Effector memory CD4-positive, alpha-beta T cell (primary cell): ENCODE data around the gene LIN28B.
"Not testable (repeated sequence)": the region's sequence is repeated elsewhere in the genome, so short reads cannot be mapped to it uniquely, and the experiment has no call there.

Source experiments
- DNase-seq, 3 donors: peaks; one replicate each; pipeline ENCODE4 v3.0.0-alpha.2; 2020
- H3K27ac ChIP-seq: 2 replicates; pipeline ENCODE4 v1.7.0; 2013; ENCODE audit warnings: mild to moderate bottlenecking, low read length, moderate library complexity; ENCODE audit not compliant: insufficient read depth, poor library complexity, severe bottlenecking
- H3K27me3 ChIP-seq: replicated peaks from 2 replicates; pipeline ENCODE4 v1.7.0; 2013; ENCODE audit warnings: mild to moderate bottlenecking, low read length; ENCODE audit not compliant: insufficient read depth, control insufficient read depth, poor library complexity, severe bottlenecking
- H3K36me3 ChIP-seq: 2 replicates; pipeline ENCODE4 v1.7.0; 2013; ENCODE audit warnings: mild to moderate bottlenecking, low read length, moderate library complexity; ENCODE audit not compliant: control insufficient read depth, insufficient read depth
- H3K4me1 ChIP-seq: 2 replicates; pipeline ENCODE4 v1.7.0; 2013; ENCODE audit warnings: low read length, mild to moderate bottlenecking; ENCODE audit not compliant: control insufficient read depth, insufficient read depth, poor library complexity, severe bottlenecking
- H3K4me3 ChIP-seq: 2 replicates; pipeline ENCODE4 v1.7.0; 2013; ENCODE audit warnings: low read length, low read depth, mild to moderate bottlenecking; ENCODE audit not compliant: insufficient read depth, poor library complexity, severe bottlenecking
- H3K9me3 ChIP-seq: 2 replicates; pipeline ENCODE4 v1.7.0; 2013; ENCODE audit warnings: mild to moderate bottlenecking, low read length, moderate library complexity; ENCODE audit not compliant: control insufficient read depth

LIN28B gene

DNA sequence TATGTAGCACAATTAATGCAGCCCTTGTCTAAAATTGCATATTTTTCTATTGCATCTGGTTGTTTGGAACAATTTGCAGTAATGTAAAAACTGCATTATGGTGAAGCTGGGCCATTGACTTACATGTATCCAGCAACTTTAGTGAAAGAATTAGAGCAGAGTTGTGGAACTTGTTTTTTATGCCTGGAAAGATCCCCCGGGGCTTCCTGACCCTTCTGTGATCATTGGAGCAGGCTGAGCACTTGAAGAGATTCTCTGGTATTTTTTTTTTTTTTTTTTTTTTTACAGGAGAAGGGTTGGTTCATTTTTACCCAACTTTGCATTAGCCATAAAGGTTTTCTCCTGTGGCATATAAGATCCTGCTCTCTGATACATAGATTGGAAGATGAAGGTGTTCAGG is 45.0 kb downstream of the LIN28B start:
- no peaks in the 10 kb centered on the region for H3K27me3 ChIP-seq
- H3K4me1 ChIP-seq = no peaks in the 10 kb centered on the region
- H3K27ac ChIP-seq = no peak overlapping the region
- no peaks in the 10 kb centered on the region for H3K9me3 ChIP-seq
- no peak overlapping the region for H3K4me3 ChIP-seq
- no peak for DNase-seq
- H3K36me3 ChIP-seq = no peaks in the 10 kb centered on the region

DNA sequence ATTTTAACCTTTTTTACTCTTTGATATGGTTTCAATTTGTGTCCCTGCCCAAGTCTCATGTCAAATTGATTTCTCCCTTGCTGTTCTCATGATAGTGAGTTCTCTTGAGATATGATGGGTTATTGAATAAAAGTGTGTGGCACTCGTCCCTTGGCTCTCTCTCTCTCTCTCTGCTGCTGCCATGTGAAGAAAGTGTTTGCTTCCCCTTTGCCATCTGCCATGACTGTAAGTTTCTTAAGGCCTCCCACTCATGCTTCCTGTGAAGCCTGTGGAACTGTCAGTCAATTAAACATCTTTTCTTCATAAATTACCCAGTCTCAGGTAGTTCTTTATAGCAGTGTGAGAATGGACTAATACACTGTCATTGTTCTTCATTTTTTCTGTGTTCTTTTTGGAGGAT is 48.5 kb downstream of the LIN28B start:
- Histone ChIP-seq H3K4me3 (no peak overlapping the region), H3K27me3 (no peaks in the 10 kb centered on the region), H3K4me1 (no peaks in the 10 kb centered on the region), H3K36me3 (no peaks in the 10 kb centered on the region), H3K27ac (no peak overlapping the region), H3K9me3 (no peaks in the 10 kb centered on the region)
- DNase-seq = no peak

DNA sequence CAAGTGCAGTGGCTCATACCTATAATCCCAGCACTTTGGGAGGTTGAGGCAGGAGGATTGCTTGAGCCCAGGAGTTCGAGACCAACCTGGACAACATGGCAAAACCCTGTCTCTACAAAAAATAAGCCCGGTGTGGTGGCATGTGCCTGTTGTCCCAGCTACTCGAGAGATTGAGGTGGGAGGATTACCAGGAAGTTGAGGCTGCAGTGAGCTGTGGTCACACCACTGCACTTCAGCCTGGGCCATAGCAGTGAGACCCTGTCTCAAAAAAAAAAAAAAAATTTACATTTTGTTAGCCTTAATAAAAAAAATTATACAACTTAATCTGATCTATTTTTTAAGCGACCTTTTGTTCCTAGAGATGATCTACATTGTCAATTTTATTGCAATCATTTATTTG is 56.6 kb downstream of the LIN28B start:
- not testable (repeated sequence) for H3K4me3 ChIP-seq, H3K27ac ChIP-seq, H3K36me3 ChIP-seq, H3K4me1 ChIP-seq, DNase-seq, H3K9me3 ChIP-seq, H3K27me3 ChIP-seq

- no peaks in the 10 kb centered on the region for H3K9me3 ChIP-seq
- H3K4me1 ChIP-seq = no peaks in the 10 kb centered on the region
- H3K27me3 ChIP-seq = no peaks in the 10 kb centered on the region
- no peak for DNase-seq
- no peak overlapping the region for H3K27ac ChIP-seq
- no peak overlapping the region for H3K4me3 ChIP-seq
- no peaks in the 10 kb centered on the region for H3K36me3 ChIP-seq
These were observed 57.5 kb downstream of the LIN28B start for GRCh38 chr6:105014448-105014847.

- Histone ChIP-seq H3K9me3 (no peaks in the 10 kb centered on the region), H3K27ac (no peak overlapping the region), H3K27me3 (no peaks in the 10 kb centered on the region), H3K4me1 (no peaks in the 10 kb centered on the region), H3K36me3 (no peaks in the 10 kb centered on the region), H3K4me3 (no peak overlapping the region)
- no peak for DNase-seq
These were observed 58.0 kb downstream of the LIN28B start for GRCh38 chr6:105014954-105015353.

DNA sequence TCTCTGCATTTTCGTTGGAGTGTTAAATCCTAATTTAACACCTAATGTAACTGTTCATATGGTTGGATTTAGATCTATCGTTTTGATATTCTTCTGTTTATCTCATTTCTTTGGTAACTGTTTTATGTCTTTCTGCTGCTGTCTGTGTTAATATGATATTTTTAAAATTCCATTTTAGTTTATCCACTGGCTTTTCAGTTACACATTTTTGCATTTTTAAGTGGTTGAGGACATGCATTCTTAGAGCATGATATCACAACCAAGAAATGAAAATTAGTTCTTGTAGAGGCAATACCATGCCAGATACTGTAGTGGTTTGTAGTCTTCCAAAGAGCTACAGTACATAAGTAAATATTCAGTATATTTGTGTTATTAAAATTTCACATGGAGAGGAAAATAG is 58.6 kb downstream of the LIN28B start:
- Histone ChIP-seq H3K27ac (no peak overlapping the region), H3K9me3 (no peaks in the 10 kb centered on the region), H3K27me3 (no peaks in the 10 kb centered on the region), H3K36me3 (no peaks in the 10 kb centered on the region), H3K4me3 (no peak overlapping the region), H3K4me1 (no peaks in the 10 kb centered on the region)
- no peak for DNase-seq

DNA sequence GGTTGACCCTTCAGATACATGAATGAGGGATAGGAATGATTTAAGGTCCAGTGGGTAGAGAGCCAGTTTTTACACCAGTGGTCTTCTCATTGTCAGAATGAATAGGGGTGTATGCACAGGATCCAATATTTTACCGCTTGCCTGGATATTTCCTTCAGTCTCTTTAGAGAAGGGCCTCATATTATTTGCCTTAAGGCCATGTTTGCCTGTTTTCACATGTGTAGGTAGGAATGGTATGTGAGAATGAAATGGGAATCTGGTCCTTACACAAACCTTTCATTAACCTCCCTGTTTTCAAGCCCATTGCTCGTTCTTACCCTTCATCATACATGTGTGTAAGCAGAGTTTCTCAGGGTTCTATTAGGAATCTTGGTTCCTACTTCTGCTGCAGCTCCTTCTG is 62.4 kb downstream of the LIN28B start:
- H3K9me3 ChIP-seq = no peaks in the 10 kb centered on the region
- H3K36me3 ChIP-seq = no peaks in the 10 kb centered on the region

DNA sequence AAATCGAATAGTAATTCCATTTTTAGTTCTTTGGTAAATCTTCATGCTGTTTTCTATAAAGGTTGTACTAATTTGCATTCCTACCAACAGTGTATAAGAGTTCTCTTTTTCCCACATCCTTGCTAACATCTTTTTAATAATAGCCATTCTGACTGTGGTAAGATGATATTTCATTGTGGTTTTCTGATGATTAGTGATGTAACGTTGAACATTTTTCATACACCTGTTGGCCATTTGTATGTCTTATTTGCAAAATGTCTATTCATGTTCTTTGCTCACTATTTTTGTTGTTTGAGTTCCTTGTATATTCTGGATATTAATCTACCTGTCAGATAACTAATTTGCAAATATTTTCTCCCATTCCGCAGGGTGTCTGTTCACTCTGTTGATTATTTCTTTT is 64.5 kb downstream of the LIN28B start:
- DNase-seq = no peak
- Histone ChIP-seq H3K4me3 (no peak overlapping the region), H3K9me3 (no peaks in the 10 kb centered on the region), H3K36me3 (no peaks in the 10 kb centered on the region), H3K27ac (no peak overlapping the region), H3K4me1 (no peaks in the 10 kb centered on the region), H3K27me3 (no peaks in the 10 kb centered on the region)

More for the DNA sequence above, 62.4 kb downstream of the LIN28B start:
- H3K27ac ChIP-seq = no peak overlapping the region
- no peaks in the 10 kb centered on the region for H3K27me3 ChIP-seq
- no peak overlapping the region for H3K4me3 ChIP-seq
- no peak for DNase-seq
- no peaks in the 10 kb centered on the region for H3K4me1 ChIP-seq

- DNase-seq = no peak
- Histone ChIP-seq H3K4me1 (no peaks in the 10 kb centered on the region), H3K27me3 (no peaks in the 10 kb centered on the region), H3K36me3 (no peaks in the 10 kb centered on the region), H3K4me3 (no peak overlapping the region), H3K9me3 (no peaks in the 10 kb centered on the region), H3K27ac (no peak overlapping the region)
These were observed 65.5 kb downstream of the LIN28B start for GRCh38 chr6:105022416-105022815.

GRCh38 chr6:105024803-105025202 is 67.9 kb downstream of the LIN28B start:
- Histone ChIP-seq H3K27ac (no peak overlapping the region), H3K4me1 (no peaks in the 10 kb centered on the region)
- DNase-seq = no peak

DNA sequence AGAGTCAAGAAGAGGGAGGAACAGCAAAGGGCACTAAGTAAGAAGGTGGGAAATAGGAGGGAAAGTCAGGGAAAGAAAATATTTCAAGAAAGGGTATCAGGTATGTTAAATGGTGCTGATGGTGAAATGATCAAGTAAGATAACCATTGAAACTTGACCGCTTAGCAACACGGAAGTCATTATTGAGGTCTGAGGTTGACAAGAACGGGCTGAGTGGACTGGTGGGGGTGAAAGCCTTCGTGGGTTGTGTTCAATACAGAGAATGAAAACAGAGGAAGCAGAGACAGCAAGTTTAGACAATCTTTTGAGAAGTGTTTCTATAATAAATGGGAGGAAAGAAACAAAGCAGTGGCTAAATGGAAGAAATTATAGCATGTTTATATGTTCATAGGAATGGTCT is 72.0 kb downstream of the LIN28B start:
- no peaks in the 10 kb centered on the region for H3K36me3 ChIP-seq
- no peaks in the 10 kb centered on the region for H3K9me3 ChIP-seq
- DNase-seq = no peak
- H3K4me3 ChIP-seq = no peak overlapping the region
- no peak overlapping the region for H3K27ac ChIP-seq
- H3K27me3 ChIP-seq = no peaks in the 10 kb centered on the region
- no peaks in the 10 kb centered on the region for H3K4me1 ChIP-seq

More at GRCh38 chr6:105024803-105025202, 67.9 kb downstream of the LIN28B start:
- Histone ChIP-seq H3K27me3 (no peaks in the 10 kb centered on the region), H3K4me3 (no peak overlapping the region), H3K9me3 (no peaks in the 10 kb centered on the region), H3K36me3 (no peaks in the 10 kb centered on the region)
